ENCODE results near the gene CBX3. TPM values are rescaled to one million over a fixed set of nuclear protein-coding genes. Genes with fewer than 3 reads are reported as not detected.
"Not testable (repeated sequence)": the region's sequence is repeated elsewhere in the genome, so short reads cannot be mapped to it uniquely, and the experiment has no call there.

CBX3 gene
- total RNA-seq, 4 donors from 2014 or later, result 61.7 to 109 (median 77.7) TPM

GRCh38 chr7:26191233-26191973, 10.1 kb upstream of the CBX3 start:
- peaks cover 0 to 95% (median 13%) of the 10 kb centered on the region in 3 donors for H3K36me3 ChIP-seq
- no peaks in the 10 kb centered on the region for H3K9me3 ChIP-seq
- 74 to 75% methylated on average over 7 of the region's 7 CpGs for WGBS, 2 donors

DNA sequence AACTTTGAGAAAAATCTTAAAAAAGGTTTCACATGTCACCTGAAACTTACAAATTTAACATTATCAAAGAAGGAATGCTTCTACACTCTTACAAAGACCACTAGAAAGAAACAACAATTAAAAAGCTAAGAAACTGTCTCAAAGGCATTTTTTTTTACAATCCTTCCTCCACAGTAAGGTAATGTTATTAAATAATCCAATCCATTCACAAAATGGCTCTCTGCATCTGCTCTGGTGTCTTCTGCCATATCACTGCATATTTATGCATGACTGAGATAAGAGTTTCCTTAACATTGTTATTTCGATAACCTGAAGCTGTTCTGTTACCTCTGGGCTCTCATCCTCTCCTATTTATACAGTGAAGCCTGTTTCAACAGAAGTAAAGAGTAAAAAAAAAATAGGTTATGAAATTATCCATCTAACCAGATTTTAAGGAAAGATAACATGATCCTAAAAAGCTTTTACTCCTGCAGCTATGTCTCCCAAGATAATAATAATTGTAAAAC, 9.5 kb upstream of the CBX3 start:
- TF ChIP-seq POLR2A (IDR thresholded peaks at IDR 0.05) (no peak), EP300 (IDR thresholded peaks at IDR 0.05) (no peak)
- TF ChIP-seq, protein P1, sequence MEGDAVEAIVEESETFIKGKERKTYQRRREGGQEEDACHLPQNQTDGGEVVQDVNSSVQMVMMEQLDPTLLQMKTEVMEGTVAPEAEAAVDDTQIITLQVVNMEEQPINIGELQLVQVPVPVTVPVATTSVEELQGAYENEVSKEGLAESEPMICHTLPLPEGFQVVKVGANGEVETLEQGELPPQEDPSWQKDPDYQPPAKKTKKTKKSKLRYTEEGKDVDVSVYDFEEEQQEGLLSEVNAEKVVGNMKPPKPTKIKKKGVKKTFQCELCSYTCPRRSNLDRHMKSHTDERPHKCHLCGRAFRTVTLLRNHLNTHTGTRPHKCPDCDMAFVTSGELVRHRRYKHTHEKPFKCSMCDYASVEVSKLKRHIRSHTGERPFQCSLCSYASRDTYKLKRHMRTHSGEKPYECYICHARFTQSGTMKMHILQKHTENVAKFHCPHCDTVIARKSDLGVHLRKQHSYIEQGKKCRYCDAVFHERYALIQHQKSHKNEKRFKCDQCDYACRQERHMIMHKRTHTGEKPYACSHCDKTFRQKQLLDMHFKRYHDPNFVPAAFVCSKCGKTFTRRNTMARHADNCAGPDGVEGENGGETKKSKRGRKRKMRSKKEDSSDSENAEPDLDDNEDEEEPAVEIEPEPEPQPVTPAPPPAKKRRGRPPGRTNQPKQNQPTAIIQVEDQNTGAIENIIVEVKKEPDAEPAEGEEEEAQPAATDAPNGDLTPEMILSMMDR (IDR thresholded peaks at IDR 0.05), result no peak
- Histone ChIP-seq H3K27ac (peak overlapping the region in 1 of 4 donors; percentile 10), H3K4me3 (no peak overlapping the region), H3K9me3 (no peaks in the 10 kb centered on the region), H3K36me3 (peaks cover 0 to 99% (median 13%) of the 10 kb centered on the region in 3 donors), H3K27me3 (no peaks in the 10 kb centered on the region), H3K4me1 (peaks cover 0 to 69% (median 44%) of the 10 kb centered on the region in 4 donors)
- 88 to 89% methylated on average over 1 of the region's 1 CpG for WGBS, 2 donors
- DNase-seq (ENCODE audit: low spot score in 2 of 2), result no peak

More at GRCh38 chr7:26191233-26191973, 10.1 kb upstream of the CBX3 start:
- H3K27ac ChIP-seq, result no peak overlapping the region
- H3K4me1 ChIP-seq, result peaks cover 0 to 63% (median 38%) of the 10 kb centered on the region in 4 donors
- H3K4me3 ChIP-seq, result no peak overlapping the region
- no peak for TF ChIP-seq POLR2A (IDR thresholded peaks at IDR 0.05)
- no peak for TF ChIP-seq EP300 (IDR thresholded peaks at IDR 0.05)
- TF ChIP-seq, protein P1 (IDR thresholded peaks at IDR 0.05), result no peak
- DNase-seq (ENCODE audit: low spot score in 2 of 2), result no peak
- H3K27me3 ChIP-seq, result no peaks in the 10 kb centered on the region

- peaks cover 0 to 69% (median 50%) of the 10 kb centered on the region in 4 donors for H3K4me1 ChIP-seq
- 55 to 58% methylated on average over 3 of the region's 3 CpGs for WGBS, 2 donors
Observed at GRCh38 chr7:26192485-26193087, 9.0 kb upstream of the CBX3 start.

GRCh38 chr7:26193432-26194207, 7.9 kb upstream of the CBX3 start:
- Histone ChIP-seq H3K27ac (no peak overlapping the region), H3K4me3 (no peak overlapping the region), H3K4me1 (peaks cover 0 to 70% (median 53%) of the 10 kb centered on the region in 4 donors), H3K9me3 (no peaks in the 10 kb centered on the region), H3K36me3 (peaks cover 0 to 86% (median 13%) of the 10 kb centered on the region in 3 donors), H3K27me3 (no peaks in the 10 kb centered on the region)
- TF ChIP-seq, protein P1 (IDR thresholded peaks at IDR 0.05), result no peak
- TF ChIP-seq POLR2A (IDR thresholded peaks at IDR 0.05), result no peak
- TF ChIP-seq EP300 (IDR thresholded peaks at IDR 0.05), result no peak
- 55 to 65% methylated on average over 8 of the region's 8 CpGs for whole genome bisulfite sequencing, 2 donors
- no peak for DNase-seq (ENCODE audit: low spot score in 2 of 2)

More at GRCh38 chr7:26192485-26193087, 9.0 kb upstream of the CBX3 start:
- Histone ChIP-seq H3K27me3 (no peaks in the 10 kb centered on the region), H3K36me3 (peaks cover 0 to 97% (median 13%) of the 10 kb centered on the region in 3 donors), H3K4me3 (no peak overlapping the region), H3K27ac (peak overlapping the region in 1 of 4 donors; percentile 10), H3K9me3 (no peaks in the 10 kb centered on the region)
- TF ChIP-seq POLR2A (IDR thresholded peaks at IDR 0.05) (no peak), EP300 (IDR thresholded peaks at IDR 0.05) (no peak)
- TF ChIP-seq, protein P1 (IDR thresholded peaks at IDR 0.05), result no peak
- no peak for DNase-seq (ENCODE audit: low spot score in 2 of 2)

GRCh38 chr7:26194764-26195163, 6.8 kb upstream of the CBX3 start:
- H3K36me3 ChIP-seq, result peaks cover 0 to 75% (median 13%) of the 10 kb centered on the region in 3 donors
- H3K4me3 ChIP-seq; H3K27ac ChIP-seq; H3K27me3 ChIP-seq; H3K9me3 ChIP-seq; DNase-seq (ENCODE audit: low spot score in 2 of 2): not testable (repeated sequence)
- WGBS, 2 donors, result 64 to 71% methylated on average over 11 of the region's 11 CpGs
- peaks cover 0 to 67% (median 53%) of the 10 kb centered on the region in 4 donors for H3K4me1 ChIP-seq
